Endothelial cell of umbilical vein (primary cell): ENCODE results near the gene ITPKB. TPM values are rescaled to one million over a fixed set of nuclear protein-coding genes. Genes with fewer than 3 reads are reported as not detected.

Source experiments
- BruUV-seq: library from RNA; stranded (reverse); fragments of 400-500 nt; replicated peaks from 2 replicates; lab custom pipeline; 2021; lab: Mats Ljungman, UMichigan
- CTCF ChIA-PET: fragments of 300-600, 350-600 bp; sonication (Branson Sonifier 250); formaldehyde crosslinking; loops from one replicate; lab custom pipeline; 2021; ENCODE audit warnings: antibody characterized with exemption, inconsistent platforms; lab: Charles Lee
- POLR2A ChIA-PET: fragments of 300-600, 350-600 bp; sonication (Branson Sonifier 250); formaldehyde crosslinking; loops from one replicate; lab custom pipeline; 2021; ENCODE audit warnings: antibody characterized with exemption, inconsistent platforms; lab: Charles Lee
- DNase-seq: peaks from one replicate; pipeline ENCODE4 v3.0.0-alpha.2; 2011; ENCODE audit warnings: low read depth, low spot score
- FAIRE-seq: peaks from 2 replicates; lab custom pipeline; 2011; peaks lifted over from hg19 to GRCh38; lab: Jason Lieb, UNC
- H2AFZ ChIP-seq: 2 replicates; pipeline ENCODE4 v1.6.0; 2012; ENCODE audit warnings: low read depth, low read length, control low read depth, inconsistent platforms
- H3K27ac ChIP-seq: 2 replicates; pipeline ENCODE4 v1.5.1; 2011; ENCODE audit warnings: low read depth, mild to moderate bottlenecking, control low read depth, low read length, moderate library complexity; ENCODE audit not compliant: insufficient read depth
- H3K27me3 ChIP-seq, 2 experiments: 2 replicates each; pipeline versions ENCODE4 v1.6.0 to v1.6.1; 2011; ENCODE audit warnings: low read length in 2 of 2, mixed read lengths in 1 of 2; ENCODE audit not compliant: control insufficient read depth in 2 of 2, insufficient read depth in 2 of 2
- H3K36me3 ChIP-seq, 2 experiments: 2 replicates in 1 of 2; 3 replicates in 1 of 2; pipeline ENCODE4 v1.5.1; 2011; ENCODE audit warnings: low read length in 2 of 2, mild to moderate bottlenecking in 1 of 2, moderate library complexity in 1 of 2; ENCODE audit not compliant: control insufficient read depth in 2 of 2, insufficient read depth in 2 of 2; ENCODE audit errors: extremely low read depth in 1 of 2
- H3K4me1 ChIP-seq: 3 replicates; pipeline ENCODE4 v1.5.1; 2011; ENCODE audit warnings: mild to moderate bottlenecking, low read length; ENCODE audit not compliant: control insufficient read depth, insufficient read depth; ENCODE audit errors: extremely low read depth
- H3K4me2 ChIP-seq: 2 replicates; pipeline ENCODE4 v1.6.1; 2011; ENCODE audit warnings: low read length, control low read depth, mixed read lengths; ENCODE audit not compliant: insufficient read depth
- H3K4me3 ChIP-seq, 3 experiments: fragments of 200-600 bp in 1 of 3; sonication (generic), shearing (Covaris generic) in 1 of 3; replicated peaks in 1 of 3; 2 replicates each; pipeline ENCODE4 v1.5.1; 2011 to 2016; ENCODE audit warnings: control low read depth in 3 of 3, low read length in 3 of 3, mild to moderate bottlenecking in 2 of 3, inconsistent platforms in 1 of 3, low read depth in 1 of 3, moderate library complexity in 1 of 3; ENCODE audit not compliant: insufficient read depth in 1 of 3
- H3K79me2 ChIP-seq: 2 replicates; pipeline ENCODE4 v1.6.0; 2012; ENCODE audit warnings: low read length, inconsistent platforms; ENCODE audit not compliant: control insufficient read depth, insufficient read depth
- H3K9ac ChIP-seq: replicated peaks from 2 replicates; pipeline ENCODE3; 2011; ENCODE audit warnings: low read length, control low read depth; ENCODE audit not compliant: insufficient read depth; ENCODE audit errors: extremely low read depth
- H3K9me1 ChIP-seq: replicated peaks from 3 replicates; pipeline ENCODE4 v1.6.0; 2011; ENCODE audit warnings: mild to moderate bottlenecking, low read length; ENCODE audit not compliant: control insufficient read depth, insufficient read depth; ENCODE audit errors: extremely low read depth
- H3K9me3 ChIP-seq: replicated peaks from 2 replicates; pipeline ENCODE4 v1.5.1; 2012; ENCODE audit warnings: low read length, inconsistent platforms; ENCODE audit not compliant: control insufficient read depth, insufficient read depth
- H4K20me1 ChIP-seq: replicated peaks from 2 replicates; pipeline ENCODE3; 2011; ENCODE audit warnings: mild to moderate bottlenecking, low read length; ENCODE audit not compliant: control insufficient read depth, insufficient read depth; ENCODE audit errors: extremely low read depth
- EZH2 ChIP-seq: IDR thresholded peaks from 2 replicates; pipeline ENCODE4 v1.6.1; 2012; ENCODE audit warnings: borderline replicate concordance, low read depth, mild to moderate bottlenecking, moderate library complexity, low read length, inconsistent platforms; ENCODE audit not compliant: severe bottlenecking
- FOS ChIP-seq: IDR thresholded peaks from 2 replicates; pipeline ENCODE4 v1.6.1; 2011; ENCODE audit warnings: mild to moderate bottlenecking, low read length, moderate library complexity, borderline replicate concordance; ENCODE audit not compliant: insufficient read depth
- GATA2 ChIP-seq: IDR thresholded peaks from 2 replicates; pipeline ENCODE4 v1.7.0; 2011; ENCODE audit warnings: low read depth, mild to moderate bottlenecking, moderate library complexity, mixed read lengths, low read length; ENCODE audit not compliant: insufficient read length, insufficient read depth
- JUN ChIP-seq: IDR thresholded peaks from 2 replicates; pipeline ENCODE4 v1.6.1; 2011; ENCODE audit warnings: borderline replicate concordance, low read depth; ENCODE audit not compliant: insufficient read length, insufficient read depth
- MYC ChIP-seq: IDR thresholded peaks from one replicate; pipeline ENCODE4 v1.6.1; 2011; ENCODE audit warnings: mild to moderate bottlenecking, low read depth, low read length
- POLR2A ChIP-seq: IDR thresholded peaks from 2 replicates; pipeline ENCODE4 v1.6.1; 2012; ENCODE audit warnings: low read depth, mild to moderate bottlenecking, control low read depth, low read length
- POLR2AphosphoS5 ChIP-seq: IDR thresholded peaks from 2 replicates; pipeline ENCODE4 v1.6.1; 2012; ENCODE audit warnings: low read depth, mild to moderate bottlenecking, control low read depth, low read length, moderate library complexity; ENCODE audit not compliant: insufficient read depth
- dilution Hi-C: fragments of 300-500 bp; cut with MboI; formaldehyde crosslinking; loops from one replicate; pipeline ENCODE4 v1.15.0; 2019; ENCODE audit warnings: low sequenced_read_pairs; ENCODE audit not compliant: extremely low pct_ligation_motif_present
- intact Hi-C: fragments of 100-400 bp; cut with micrococcal nuclease; formaldehyde crosslinking; loops from one replicate; pipeline ENCODE4 v1.10.0; 2022
- polyA plus RNA-seq, 4 experiments: library from polyadenylated mRNA; depleted of rRNA in 3 of 4; stranded (reverse) in 3 of 4; unstranded in 1 of 4; fragments of >200 nt; gene quantifications; 2 replicates each; pipeline versions ENCODE4 v1.2.1 to v1.2.3, GENCODE V29; 2011 to 2012; ENCODE audit warnings: missing spikeins in 1 of 4
- total RNA-seq: library from RNA; stranded (reverse); gene quantifications from 2 replicates; pipeline ENCODE4 v1.2.3, GENCODE V29; 2021
- TF ChIP-seq, protein P1 (sequence below): IDR thresholded peaks from 2 replicates; pipeline ENCODE4 v1.6.1; 2011; ENCODE audit not compliant: insufficient read depth, insufficient read length
- TF ChIP-seq, protein P2 (sequence below), 2 donors: IDR thresholded peaks; 1 replicate in 1 of 2; 2 replicates in 1 of 2; pipeline ENCODE4 v1.5.1; 2011; ENCODE audit warnings: low read length in 2 of 2, mild to moderate bottlenecking in 2 of 2, moderate library complexity in 2 of 2, control low read depth in 1 of 2, inconsistent platforms in 1 of 2, low read depth in 1 of 2; ENCODE audit not compliant: insufficient read depth in 1 of 2; ENCODE audit errors: extremely low read depth in 1 of 2

The ITPKB gene
- total and polyA plus RNA-seq, 2 donors (not counting 3 experiments of a cell fraction or from before 2014, with no cell fraction given) = 7.7 to 34.8 TPM

DNA sequence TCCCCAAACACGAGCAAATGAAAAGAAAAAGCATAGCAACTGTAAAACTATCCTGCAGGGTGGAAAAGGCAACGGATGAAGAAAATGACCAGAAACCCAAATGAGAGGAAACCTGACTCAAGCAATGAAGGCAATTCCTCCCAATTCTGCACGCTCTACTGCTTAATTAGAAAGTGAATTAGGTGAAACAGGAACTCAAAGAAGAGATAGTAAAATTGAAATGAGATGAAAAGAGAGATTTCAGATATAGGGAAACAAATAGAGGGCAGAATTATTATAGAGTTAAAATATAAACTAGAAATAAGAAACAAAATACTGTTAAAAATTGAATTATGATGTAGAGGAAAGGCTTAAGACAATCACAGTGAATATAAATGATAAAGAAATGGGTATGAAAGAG, 27.5 kb upstream of the ITPKB start:
- Histone ChIP-seq H3K4me1 (no peaks in the 10 kb centered on the region), H2AFZ (no peak overlapping the region), H4K20me1 (no peaks in the 10 kb centered on the region), H3K4me3 (no peak overlapping the region), H3K9ac (no peak overlapping the region), H3K4me2 (no peak overlapping the region), H3K9me1 (no peaks in the 10 kb centered on the region), H3K27me3 (peaks cover 13 to 23% of the 10 kb centered on the region in 2 experiments), H3K79me2 (no peaks in the 10 kb centered on the region), H3K27ac (no peak overlapping the region), H3K9me3 (no peaks in the 10 kb centered on the region), H3K36me3 (no peaks in the 10 kb centered on the region)
- CTCF ChIA-PET = interaction anchor here (1.5 kb wide), 1 partner anchor 9 kb away, joined by 3 read pairs; no protein-coding TSS in a partner anchor
- FAIRE-seq (no peak), DNase-seq (no peak)
- intact Hi-C loops = no loop called here
- BruUV-seq = no TSS peak
- POLR2A ChIA-PET = no interaction called here
- dilution Hi-C loops = no loop called here
- TF ChIP-seq POLR2A = no peak
- no peak for TF ChIP-seq FOS
- TF ChIP-seq EZH2 = no peak
- no peak for TF ChIP-seq MYC
- no peak for TF ChIP-seq POLR2AphosphoS5
- TF ChIP-seq, protein P1, sequence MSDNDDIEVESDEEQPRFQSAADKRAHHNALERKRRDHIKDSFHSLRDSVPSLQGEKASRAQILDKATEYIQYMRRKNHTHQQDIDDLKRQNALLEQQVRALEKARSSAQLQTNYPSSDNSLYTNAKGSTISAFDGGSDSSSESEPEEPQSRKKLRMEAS = no peak
- no peak for TF ChIP-seq JUN
- TF ChIP-seq GATA2 = no peak
- TF ChIP-seq, protein P2, sequence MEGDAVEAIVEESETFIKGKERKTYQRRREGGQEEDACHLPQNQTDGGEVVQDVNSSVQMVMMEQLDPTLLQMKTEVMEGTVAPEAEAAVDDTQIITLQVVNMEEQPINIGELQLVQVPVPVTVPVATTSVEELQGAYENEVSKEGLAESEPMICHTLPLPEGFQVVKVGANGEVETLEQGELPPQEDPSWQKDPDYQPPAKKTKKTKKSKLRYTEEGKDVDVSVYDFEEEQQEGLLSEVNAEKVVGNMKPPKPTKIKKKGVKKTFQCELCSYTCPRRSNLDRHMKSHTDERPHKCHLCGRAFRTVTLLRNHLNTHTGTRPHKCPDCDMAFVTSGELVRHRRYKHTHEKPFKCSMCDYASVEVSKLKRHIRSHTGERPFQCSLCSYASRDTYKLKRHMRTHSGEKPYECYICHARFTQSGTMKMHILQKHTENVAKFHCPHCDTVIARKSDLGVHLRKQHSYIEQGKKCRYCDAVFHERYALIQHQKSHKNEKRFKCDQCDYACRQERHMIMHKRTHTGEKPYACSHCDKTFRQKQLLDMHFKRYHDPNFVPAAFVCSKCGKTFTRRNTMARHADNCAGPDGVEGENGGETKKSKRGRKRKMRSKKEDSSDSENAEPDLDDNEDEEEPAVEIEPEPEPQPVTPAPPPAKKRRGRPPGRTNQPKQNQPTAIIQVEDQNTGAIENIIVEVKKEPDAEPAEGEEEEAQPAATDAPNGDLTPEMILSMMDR (IDR thresholded peaks at IDR 0.05; ENCODE audit: extremely low read depth in 1 of 2, insufficient read depth in 1 of 2, low read depth in 1 of 2, low read length in 2 of 2) = no peak
